H7 (cell line): ENCODE data around the gene CHMP5. TPM values are rescaled to one million over a fixed set of nuclear protein-coding genes. Genes with fewer than 3 reads are reported as not detected.

ENCODE experiments used
- DNase-seq: peaks from one replicate; pipeline ENCODE4 v3.0.0; 2012
- H3K27me3 ChIP-seq: 2 replicates; pipeline ENCODE4 v1.6.0; 2011; ENCODE audit warnings: mild to moderate bottlenecking, low read length; ENCODE audit not compliant: control insufficient read depth, insufficient read depth
- H3K36me3 ChIP-seq: replicated peaks from 2 replicates; pipeline ENCODE4 v1.5.1; 2011; ENCODE audit warnings: low read length; ENCODE audit not compliant: control insufficient read depth, insufficient read depth
- H3K4me3 ChIP-seq: 2 replicates; pipeline ENCODE4 v1.5.1; 2011; ENCODE audit warnings: low read depth, mild to moderate bottlenecking, control low read depth, low read length, moderate library complexity; ENCODE audit not compliant: insufficient read depth
- total RNA-seq: library from RNA; depleted of rRNA; stranded (reverse); fragments of >200 nt; shearing (Covaris generic); gene quantifications from 2 replicates; pipeline ENCODE4 v1.2.3, GENCODE V29; 2014; rRNA removed

CHMP5 gene
- 44.6 and 60.0 TPM in 2 replicates for total RNA-seq

- Histone ChIP-seq H3K4me3 (peak within 1 kb of the TSS; percentile 98), H3K27me3 (no peaks in the 10 kb centered on the region), H3K36me3 (peaks cover 19% of the 10 kb centered on the region)
- peak; percentile 97 for DNase-seq
Observed at GRCh38 chr9:33264473-33265177, at the start of gene CHMP5, which contains the start of gene BAG1. Gene CHMP5, plus strand, starts transcription at chr9:33265049. Its CDS starts 30 bp downstream, at chr9:33265079. Gene BAG1, minus strand, starts transcription at chr9:33264708.

- no peaks in the 10 kb centered on the region; the same call in 1 of the 2 replicates for H3K27me3 ChIP-seq
Observed at GRCh38 chr9:33220681-33221567, 43.9 kb upstream of the CHMP5 start.

GRCh38 chr9:33221568-33221884, 43.3 kb upstream of the CHMP5 start:
- H3K4me3 ChIP-seq, result no peak overlapping the region
- H3K36me3 ChIP-seq, result no peaks in the 10 kb centered on the region
- no peak for DNase-seq
- H3K27me3 ChIP-seq, result no peaks in the 10 kb centered on the region; the same call in 1 of the 2 replicates

More at GRCh38 chr9:33220681-33221567, 43.9 kb upstream of the CHMP5 start:
- DNase-seq, result no peak
- Histone ChIP-seq H3K4me3 (no peak overlapping the region), H3K36me3 (no peaks in the 10 kb centered on the region)

DNA sequence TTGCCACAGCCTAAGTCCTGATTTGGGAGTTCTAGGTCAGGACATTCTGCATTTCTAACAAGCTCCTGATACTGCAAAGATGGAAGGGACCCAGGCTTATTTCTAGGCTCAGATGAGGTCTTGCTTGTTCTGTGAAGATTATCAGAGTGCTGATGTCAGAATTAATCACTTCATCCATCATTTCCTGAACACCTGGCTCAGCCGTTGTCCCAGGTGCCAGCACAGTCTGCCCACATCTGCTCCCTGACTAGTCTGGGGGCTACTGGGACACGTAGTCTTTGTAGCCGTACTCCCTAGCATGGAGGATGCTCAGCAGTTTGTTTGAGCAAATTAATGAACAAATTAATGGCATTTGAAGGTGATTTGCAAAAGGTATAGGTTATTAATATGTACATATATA, 42.8 kb upstream of the CHMP5 start:
- no peak for DNase-seq
- H3K36me3 ChIP-seq, result no peaks in the 10 kb centered on the region
- H3K4me3 ChIP-seq, result no peak overlapping the region
- H3K27me3 ChIP-seq, result no peaks in the 10 kb centered on the region; the same call in 1 of the 2 replicates

DNA sequence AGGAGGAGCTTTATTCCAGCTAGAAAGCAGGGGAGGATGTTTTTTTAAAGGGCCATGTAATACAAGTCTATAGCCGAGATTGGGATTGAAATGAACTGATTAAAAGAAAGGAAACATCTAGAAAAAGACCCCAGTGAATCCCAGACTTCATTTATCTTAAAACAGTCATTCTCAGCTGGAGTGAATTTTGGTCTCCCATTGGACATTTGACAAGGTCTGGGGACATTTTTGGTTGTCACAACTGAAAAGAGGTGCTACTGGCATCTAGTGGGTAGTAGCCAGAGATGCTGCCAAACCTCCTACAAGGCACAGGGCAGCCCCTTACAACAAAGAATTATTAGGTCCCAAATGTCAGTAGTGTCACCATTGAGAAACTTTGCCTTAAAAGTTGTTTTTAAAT, 41.2 kb upstream of the CHMP5 start:
- Histone ChIP-seq H3K4me3 (no peak overlapping the region), H3K36me3 (no peaks in the 10 kb centered on the region), H3K27me3 (no peaks in the 10 kb centered on the region)
- DNase-seq, result no peak

DNA sequence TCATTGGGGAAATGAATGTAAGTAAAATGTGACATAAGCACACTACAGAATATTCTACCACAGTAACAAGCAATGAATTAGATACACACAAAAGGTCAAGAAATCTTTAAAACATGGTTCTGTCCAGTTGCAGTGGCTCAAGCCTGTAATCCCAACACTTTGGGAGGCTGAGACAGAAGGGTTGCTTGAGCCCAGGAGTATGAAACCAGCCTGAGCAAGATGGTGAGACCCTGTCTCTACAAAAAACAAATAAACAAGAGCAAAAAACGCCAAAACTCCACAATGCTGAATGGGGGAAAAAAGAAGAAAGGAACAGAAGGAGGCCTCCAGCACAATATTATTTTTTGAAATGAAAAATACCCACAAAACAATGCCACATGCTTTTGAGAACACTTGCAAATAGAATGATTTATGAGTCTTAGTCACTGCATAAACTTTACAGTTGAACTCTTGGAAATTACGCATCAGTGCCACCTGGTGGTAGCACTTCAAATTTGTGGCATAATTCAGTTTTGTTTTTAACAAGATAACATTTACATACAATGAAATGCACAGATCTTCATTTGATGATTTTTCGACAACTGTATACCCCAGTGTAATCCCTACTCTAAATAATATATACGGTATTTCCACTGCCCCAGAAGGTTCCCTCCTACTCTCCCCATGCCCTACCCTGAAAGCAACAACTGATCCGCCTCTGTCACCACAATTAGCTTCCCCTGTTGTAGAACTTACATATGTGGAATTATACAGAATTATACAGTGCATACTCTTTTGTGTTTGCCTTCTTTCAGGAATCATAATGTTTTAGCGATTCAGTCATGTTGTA, 39.3 kb upstream of the CHMP5 start:
- no peak overlapping the region for H3K4me3 ChIP-seq
- no peaks in the 10 kb centered on the region for H3K36me3 ChIP-seq
- DNase-seq, result no peak
- no peaks in the 10 kb centered on the region for H3K27me3 ChIP-seq

DNA sequence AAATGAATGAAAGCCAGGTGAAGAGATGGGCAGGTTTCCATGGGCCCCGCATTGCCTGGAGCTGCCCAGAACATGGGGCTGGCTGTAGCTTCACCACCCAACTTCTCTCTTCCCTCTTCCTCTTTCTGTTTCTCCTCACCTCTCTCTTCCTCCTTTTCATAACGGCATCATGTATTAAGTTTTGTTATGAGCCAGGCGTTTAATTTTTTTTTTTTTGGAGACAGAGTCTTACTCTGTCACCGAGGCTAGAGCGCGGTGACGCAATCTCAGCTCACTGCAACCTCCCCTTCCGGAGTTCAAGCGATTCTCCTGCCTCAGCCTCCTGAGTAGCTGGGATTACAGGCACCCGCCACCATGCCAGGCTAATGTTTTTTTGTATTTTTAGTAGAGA, 37.8 kb upstream of the CHMP5 start:
- no peaks in the 10 kb centered on the region for H3K36me3 ChIP-seq
- H3K4me3 ChIP-seq, result no peak overlapping the region
- H3K27me3 ChIP-seq, result no peaks in the 10 kb centered on the region
- DNase-seq, result no peak

- H3K36me3 ChIP-seq, result no peaks in the 10 kb centered on the region
- DNase-seq, result no peak
- H3K27me3 ChIP-seq, result no peaks in the 10 kb centered on the region
- no peak overlapping the region for H3K4me3 ChIP-seq
Observed at GRCh38 chr9:33227741-33228140, 37.1 kb upstream of the CHMP5 start.

DNA sequence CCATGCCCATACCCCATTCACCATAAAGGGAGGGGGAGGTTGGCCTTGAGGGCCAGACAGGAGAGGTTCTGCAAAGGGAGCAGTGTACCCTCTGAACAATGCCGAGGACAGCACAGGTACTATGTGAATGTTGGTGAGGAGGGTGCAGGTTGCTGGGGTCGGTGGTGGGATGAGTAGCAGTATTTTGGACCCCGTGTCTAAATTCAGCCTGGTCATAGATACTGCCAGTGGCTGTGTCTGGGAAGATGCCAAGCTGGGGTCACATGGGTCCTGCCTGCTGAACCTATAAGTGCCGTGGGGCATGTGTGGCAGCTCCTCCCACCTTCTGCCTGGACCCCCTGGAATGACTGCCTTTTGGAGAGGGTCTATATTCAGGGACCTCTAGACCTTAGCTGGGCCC, 36.2 kb upstream of the CHMP5 start:
- Histone ChIP-seq H3K36me3 (no peaks in the 10 kb centered on the region), H3K27me3 (no peaks in the 10 kb centered on the region), H3K4me3 (no peak overlapping the region)
- no peak for DNase-seq

DNA sequence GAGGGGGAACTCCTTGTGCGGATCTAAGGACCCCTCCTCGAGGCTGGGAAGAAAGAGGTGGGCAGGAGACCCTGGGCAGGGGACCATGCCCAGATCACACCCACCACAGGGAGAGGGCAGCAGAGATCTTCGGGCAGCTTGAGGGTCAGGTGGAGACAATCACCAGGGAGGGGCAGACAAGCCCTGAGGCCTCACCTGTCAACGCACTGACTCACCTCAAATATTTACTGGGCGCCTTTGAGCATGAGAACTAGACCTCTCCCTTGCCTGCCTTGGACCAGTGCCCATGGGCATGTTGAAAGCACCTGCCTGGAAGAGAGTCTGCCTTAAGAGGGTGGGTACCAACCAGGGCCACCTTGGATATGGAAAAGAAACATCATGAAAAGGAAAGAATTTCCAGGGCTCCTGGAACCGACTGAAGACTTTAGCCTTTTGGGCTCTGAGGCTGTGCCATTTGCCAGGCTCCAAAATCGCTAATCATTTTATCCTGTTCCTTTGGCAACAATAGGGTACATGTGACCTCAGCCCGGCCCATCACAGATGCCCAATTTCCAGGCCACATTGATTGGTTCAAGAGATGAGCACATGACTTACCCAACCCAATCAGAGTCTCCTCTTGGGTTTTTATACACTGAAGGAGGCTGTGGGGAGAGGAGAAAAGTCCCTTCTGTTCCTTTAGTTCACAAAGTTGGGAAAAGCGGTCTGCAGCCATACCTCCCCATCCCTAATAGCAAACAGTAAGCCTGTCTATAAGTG, 35.3 kb upstream of the CHMP5 start:
- H3K27me3 ChIP-seq, result no peaks in the 10 kb centered on the region; the same call in 1 of the 2 replicates
- H3K36me3 ChIP-seq, result no peaks in the 10 kb centered on the region
- DNase-seq, result peak; percentile 59
- no peak overlapping the region for H3K4me3 ChIP-seq

- H3K27me3 ChIP-seq, result no peaks in the 10 kb centered on the region; the same call in 1 of the 2 replicates
- DNase-seq, result no peak
- H3K36me3 ChIP-seq, result no peaks in the 10 kb centered on the region
Observed at GRCh38 chr9:33230756-33231622, 33.9 kb upstream of the CHMP5 start.

GRCh38 chr9:33231623-33231942, 33.3 kb upstream of the CHMP5 start:
- Histone ChIP-seq H3K27me3 (no peaks in the 10 kb centered on the region; the same call in 1 of the 2 replicates), H3K4me3 (no peak overlapping the region), H3K36me3 (no peaks in the 10 kb centered on the region)
- no peak for DNase-seq

More at GRCh38 chr9:33230756-33231622, 33.9 kb upstream of the CHMP5 start:
- H3K4me3 ChIP-seq, result no peak overlapping the region

- no peak for DNase-seq
- H3K27me3 ChIP-seq, result no peaks in the 10 kb centered on the region; the same call in none of the 2 replicates
- no peaks in the 10 kb centered on the region for H3K36me3 ChIP-seq
- no peak overlapping the region for H3K4me3 ChIP-seq
Observed at GRCh38 chr9:33232815-33233214, 32.0 kb upstream of the CHMP5 start.
